HL-60 (cell line): ENCODE measurements around the gene TTC39B.

Experiments
- CTCF ChIP-seq: IDR thresholded peaks from one replicate; pipeline ENCODE4 v1.5.1; 2011; ENCODE audit warnings: low read length, control low read depth, inconsistent platforms; ENCODE audit not compliant: insufficient read depth
- POLR2AphosphoS5 ChIP-seq: IDR thresholded peaks from 2 replicates; pipeline ENCODE4 v1.6.1; 2012; ENCODE audit warnings: low read depth

GRCh38 chr9:15268317-15268716, 38.7 kb downstream of the TTC39B start:
- no peak for TF ChIP-seq CTCF
- TF ChIP-seq POLR2AphosphoS5: no peak
